IPS-NIHi7 (cell line): ENCODE results near the gene AP3S2.
A peak's percentile ranks its signal among the peaks of the same experiment; 100 is the strongest.

Experiments used
- DNase-seq: peaks from one replicate; pipeline ENCODE4 v3.0.0; 2012; ENCODE audit warnings: mixed read lengths; ENCODE audit errors: extremely low spot score

AP3S2 gene

DNA sequence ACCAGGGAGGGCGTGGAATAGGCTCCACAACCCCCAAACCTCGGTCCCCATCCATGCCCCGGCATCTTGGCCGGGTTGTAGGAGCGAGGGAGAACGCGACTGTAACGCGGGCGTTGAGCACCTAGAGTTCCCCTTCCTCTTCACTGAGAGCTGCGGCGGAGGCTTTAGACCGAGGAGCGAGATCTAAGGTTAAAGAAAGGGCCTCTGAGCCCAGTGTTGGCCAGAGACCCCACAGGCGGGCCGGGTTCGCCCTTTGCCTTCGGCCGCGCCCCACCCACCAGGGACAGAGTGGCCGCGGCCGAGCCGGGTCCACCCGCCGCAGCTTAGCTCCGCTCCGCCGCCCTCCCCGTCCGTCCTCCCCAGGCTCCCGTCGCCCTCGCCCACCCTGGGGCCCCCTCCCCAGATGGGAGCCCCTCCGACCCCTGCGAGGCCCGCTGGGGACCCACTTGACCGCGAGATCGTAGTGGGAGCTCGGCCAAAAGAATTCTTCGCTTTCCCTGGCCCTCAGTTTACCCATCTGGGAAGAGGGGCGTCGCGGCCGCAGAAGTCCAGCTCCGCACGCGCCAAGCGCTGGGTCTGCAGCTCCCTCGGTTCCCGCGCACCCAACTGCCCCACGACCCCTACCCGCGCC lies 79.6 kb downstream of the AP3S2 start:
- DNase-seq: peak; percentile 61

DNA sequence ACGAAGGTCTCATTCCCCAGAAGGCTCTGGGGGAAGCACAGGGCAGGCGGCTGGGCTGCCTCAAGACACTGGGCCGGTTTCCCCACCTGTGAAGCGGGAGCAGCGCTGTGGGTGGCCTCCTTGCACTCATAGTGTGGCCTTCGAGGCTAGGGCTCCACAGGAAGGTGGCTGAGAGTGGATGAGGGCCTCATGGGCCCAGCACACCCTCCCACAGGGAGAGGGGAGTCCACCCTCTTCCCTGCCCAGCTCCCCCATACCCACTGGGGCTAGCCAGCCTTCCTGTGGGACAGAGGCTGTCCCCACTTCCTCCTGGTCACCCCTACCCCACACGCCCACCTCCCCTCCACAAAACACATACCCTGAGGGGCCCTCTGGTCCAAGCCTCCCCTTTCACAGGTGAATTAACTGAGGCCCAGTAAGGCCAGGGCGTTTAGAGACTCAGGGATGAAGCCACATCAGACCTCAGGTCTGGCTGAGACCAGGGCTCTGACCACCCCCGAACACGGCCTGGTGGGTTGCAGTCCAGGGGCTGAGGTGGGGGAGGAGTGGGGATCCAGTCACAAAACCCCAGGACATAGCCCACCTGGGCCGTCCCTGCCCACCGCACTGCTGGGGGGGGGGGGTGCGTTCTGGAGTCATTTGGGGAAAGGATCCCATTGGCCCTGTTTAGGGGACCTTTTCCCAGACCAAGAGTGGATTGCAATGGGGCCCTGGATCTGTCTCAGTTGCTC lies 80.2 kb downstream of the AP3S2 start:
- DNase-seq: no peak

DNA sequence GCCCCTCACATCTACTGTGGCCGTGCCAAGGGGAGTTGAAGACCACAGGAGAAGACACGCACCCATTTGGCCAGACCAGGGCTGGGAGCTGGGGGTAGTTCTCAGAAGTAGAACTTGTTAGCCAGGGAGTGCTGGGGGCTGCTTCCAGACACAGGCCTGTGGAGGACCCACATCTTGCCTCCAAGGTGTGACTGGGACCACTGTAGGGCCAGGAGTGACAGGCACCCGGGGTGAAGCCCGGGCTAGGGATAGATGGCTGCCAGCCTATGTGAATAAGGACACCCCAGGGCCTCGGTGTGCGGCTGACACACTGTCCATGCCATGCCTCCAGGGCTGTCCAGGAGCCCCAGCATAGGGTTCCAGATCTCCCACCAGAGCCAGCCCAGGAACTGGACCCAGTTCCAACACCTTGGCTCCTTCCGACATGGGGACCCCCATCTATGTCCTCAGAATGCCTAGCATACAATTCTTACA lies 80.9 kb downstream of the AP3S2 start:
- no peak for DNase-seq

DNA sequence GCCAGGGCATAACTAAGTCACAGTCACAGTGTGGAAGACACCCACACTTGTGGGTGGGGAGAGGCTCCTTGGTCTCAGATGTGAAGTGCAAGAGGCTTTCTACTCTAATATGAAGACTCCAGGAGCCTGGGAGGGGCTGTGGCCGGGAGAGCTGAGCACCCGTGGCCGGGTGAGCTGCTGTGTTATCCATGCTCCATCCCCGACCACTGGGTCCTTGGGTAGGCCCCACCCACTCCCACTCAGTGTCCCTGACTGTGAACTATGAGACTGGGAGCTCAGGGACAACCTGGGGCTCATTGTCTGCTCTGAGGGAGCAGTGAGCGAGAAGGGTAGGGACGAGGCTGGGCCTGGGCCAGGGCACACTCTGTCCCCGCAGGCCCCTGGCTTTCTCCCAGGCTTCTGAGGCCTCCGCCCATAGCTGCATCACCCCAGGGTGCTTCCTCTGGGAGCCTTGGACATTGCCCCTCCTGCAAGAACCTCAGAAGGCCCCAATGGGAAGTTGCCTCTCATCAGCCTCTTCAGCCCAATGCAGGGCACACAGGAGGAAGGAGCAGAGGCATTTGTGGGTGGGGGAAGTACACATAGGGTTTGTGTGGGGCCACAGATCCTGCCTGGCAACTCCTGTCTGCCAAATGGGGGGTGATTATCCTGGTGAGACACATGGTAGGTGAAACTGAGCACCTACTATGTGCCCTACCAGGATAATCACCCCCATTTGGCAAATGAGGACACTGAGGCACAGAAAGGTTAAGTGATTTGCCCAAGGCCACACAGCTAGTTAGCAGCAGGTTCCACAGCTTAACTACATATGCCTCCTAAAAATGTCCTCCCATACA lies 81.6 kb downstream of the AP3S2 start:
- DNase-seq: no peak

DNA sequence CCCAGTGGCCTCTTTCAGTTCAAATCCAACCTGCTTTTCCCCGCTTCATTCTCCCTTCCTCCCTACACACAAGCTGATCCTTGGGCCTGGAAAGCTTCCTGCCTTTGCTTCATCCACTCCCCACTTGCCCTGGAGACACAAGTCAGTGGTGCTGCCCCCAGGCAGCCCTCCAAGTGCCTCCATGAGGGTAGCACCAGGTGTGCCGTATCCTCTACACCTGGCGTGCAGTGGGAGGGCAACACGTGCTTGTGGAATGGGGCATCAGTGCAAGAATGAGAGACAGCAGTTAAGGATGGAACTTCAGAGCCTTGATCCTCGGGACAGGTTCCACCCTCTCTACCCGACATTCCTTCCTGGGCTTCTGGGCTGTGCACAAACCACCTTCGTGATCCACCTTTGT lies 83.0 kb downstream of the AP3S2 start:
- DNase-seq: no peak

DNA sequence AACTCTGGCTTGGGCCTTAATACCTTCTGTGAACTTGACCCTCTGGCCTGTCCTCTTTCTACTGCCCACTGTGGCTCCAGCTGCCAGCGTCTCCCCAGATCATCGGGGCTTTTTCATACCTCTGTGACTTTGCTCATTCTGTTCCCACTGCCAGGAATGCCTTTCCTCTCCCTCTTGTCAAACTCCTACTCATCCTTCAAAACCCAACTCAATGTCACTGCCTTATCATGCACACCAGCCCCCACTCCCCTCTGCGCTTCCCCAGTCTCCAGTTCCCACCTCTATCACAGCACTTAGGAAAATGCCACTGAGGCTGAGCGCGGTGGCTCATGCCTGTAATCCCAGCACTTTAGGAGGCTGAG lies 84.0 kb downstream of the AP3S2 start:
- DNase-seq: no peak

DNA sequence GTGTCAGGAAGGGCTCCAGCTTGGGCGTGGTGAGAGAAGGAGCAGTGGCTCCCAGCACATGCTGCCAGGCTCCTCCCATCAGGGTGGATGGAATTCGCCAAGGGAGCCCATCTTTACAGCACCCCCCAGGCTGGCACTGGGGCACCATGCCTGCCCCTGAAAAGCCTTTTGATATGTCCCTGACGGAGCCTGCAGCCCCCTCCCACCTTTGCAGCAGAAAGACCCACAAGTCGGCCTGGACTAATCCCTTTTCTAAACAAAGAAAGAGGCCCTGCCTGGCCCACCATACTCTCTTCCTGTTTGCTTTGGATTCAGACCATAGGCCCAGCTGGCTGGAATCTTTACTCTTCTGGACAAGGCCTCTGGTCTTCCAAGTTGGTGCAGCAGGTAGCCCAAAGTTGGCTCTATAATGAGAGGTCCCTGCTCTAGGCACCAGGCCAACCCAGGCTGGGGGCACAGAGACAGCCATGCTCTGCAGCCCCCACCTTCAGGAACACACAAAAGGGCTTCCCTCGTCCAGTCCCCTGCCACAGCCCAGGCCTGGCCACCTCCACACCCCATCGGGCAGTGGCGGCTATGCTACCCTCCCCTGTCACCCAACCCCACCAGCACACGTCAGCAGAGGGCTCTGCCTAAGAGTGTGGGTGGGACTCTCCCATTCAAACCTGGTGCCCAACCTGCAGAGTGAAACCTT lies 84.6 kb downstream of the AP3S2 start:
- DNase-seq: no peak

DNA sequence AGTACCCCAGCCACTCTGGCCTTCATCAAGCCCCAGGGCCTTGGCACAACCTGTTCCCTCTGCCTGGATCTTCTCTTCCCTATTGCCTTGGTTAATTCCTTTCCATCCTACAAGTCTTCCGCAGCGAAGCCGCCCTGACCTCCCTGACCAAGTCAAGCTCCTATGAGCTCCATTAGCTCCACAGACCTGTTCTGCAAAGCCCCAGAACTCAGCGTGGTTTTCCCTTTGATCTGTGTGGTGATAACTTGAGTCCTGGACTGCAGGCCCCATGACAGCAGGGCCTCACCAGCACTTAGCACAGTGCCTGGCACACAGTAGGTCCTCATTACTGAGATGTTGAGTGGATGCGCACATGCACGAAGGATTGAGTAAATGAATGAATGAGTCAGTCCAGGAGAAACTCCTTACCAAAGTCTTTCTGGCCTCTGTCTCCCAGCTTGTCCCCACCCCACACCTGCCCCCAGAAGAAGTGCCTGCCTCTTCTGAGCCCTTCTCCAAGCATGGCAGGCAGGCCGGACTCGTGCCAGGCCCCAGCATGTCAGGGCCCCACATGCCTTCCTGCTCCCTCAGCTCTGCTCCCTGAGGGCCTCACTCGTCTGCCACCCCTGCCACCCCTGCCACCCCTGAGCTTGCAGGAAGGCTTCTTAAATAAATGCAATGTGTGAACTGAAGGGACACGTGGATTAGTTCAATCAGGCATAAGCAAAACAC lies 85.5 kb downstream of the AP3S2 start:
- DNase-seq: no peak

DNA sequence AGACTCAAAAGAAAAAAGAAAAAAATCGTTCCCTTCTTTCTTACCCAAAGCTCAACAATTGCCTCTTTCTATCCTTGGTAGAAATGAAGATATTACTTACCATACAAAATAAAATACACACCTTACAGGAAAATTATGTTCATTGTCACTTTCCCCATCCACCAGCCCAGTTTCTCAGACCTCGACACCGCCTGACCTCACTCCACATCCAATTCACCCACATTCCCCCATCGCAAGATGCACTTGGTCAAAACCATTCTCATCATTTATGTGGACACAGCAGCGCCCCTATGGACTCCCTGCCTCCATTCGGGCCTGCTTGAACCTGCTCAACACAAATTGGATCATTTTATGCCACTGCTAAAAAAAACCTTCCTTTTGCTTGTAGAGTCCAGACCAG lies 86.1 kb downstream of the AP3S2 start:
- no peak for DNase-seq

DNA sequence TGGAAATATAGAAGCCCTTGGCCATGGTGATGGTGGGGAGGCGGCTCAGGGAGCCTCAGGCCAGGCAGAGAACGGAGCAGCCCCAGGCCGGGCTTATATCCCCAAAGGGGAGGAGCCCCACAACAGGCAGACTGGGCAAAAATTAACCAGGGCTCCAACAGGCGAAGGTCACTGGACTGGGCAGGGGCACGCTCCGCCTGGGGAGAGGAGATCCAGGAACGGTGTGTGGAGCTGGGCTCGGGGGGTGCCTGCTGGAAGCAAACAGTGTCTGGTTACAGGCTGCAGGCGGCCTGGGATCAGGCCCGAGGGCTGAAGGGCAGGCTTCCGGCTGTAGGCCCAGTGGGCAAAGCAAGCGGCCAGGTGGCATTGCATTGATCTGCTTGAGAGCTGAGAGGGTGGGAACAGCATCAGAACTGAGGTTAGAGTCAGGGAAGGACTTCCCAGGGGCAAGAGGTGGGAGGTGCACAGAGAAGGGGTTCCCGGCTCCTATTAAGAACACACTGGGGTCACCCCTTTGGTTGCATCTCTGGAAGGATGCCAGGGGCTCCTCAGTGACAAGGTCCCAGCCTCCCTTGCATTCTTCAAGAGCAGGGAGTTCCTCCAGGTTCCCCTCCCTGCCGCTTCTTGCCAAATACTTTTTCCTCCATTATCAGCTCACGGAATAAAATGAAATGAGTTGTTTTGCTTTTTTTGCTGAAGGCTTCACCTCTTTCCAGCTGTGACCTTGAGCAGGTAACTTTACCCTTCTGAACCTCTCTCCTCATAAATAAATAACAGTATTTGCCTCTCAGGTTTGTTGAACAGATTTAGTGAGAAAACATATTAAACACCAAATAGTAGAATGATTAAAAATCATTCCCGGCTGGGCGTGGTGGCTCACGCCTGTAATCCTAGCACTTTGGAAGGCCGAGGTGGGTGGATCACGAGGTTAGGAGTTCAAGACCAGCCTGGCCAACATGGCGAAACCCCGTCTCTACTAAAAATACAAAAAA lies 86.9 kb downstream of the AP3S2 start:
- DNase-seq: no peak

DNA sequence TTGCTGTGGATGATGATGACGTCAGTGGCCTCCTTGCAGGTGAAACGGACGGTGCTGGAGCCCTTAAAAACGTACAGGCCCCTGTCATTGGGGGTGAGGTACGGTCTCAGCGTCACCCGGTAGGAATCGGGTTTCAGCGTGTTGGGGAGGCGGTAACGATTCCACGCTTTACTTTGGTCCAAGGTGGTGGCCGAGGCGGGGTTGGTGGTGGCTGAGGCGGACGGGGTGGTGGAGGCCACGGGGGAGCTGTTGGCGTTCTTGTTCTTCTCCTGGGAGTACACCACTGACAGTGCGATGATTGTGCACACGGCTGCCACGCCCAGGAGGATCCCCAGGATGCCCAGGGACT lies 87.6 kb downstream of the AP3S2 start:
- no peak for DNase-seq

DNA sequence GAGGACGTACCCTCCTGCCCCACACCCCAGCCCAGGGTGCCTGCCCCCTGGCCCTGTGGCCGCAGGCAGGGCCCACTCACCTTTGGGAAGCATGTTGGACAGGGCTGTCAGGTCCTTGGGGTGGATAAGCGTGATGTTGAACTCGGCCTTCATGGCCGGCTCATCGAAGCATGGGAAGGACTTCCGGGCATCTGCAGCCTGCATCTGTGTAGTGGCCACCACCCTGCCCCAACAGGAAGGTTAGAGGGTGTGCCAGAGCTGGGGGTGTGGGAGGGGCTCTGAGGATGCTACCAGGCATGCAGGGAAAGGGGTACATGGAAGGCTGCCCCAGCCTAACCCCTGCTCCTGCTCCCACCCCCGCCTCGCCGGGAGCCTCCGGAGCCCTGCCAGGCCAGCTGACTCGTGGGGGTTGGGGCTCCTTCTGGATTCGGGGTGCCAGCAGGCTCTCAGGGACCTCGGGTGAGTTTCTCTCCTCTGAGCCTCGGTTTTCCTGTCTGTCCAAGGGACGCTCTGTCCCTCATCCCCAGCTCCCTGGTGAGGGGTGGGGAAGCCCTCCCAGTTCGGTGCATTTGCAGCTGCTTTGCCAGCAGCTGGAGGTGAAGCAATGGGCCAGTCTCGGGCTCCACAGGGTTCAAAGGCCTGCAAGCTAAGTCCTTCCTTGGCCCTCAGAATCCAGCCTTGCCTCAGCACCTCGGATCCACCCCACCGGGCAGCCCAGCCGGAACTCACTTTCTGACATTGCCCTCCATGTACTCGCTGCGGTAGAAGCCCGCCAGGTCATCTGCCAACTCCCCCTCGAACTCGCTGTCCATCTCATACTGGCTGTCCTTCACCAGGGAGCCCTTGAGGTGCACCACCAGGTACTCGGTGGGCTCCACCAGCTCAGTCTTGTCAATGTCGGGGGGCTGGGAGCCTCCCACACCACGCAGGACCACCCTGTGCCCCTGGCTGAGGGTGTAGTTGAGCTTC lies 88.3 kb downstream of the AP3S2 start:
- DNase-seq: no peak

DNA sequence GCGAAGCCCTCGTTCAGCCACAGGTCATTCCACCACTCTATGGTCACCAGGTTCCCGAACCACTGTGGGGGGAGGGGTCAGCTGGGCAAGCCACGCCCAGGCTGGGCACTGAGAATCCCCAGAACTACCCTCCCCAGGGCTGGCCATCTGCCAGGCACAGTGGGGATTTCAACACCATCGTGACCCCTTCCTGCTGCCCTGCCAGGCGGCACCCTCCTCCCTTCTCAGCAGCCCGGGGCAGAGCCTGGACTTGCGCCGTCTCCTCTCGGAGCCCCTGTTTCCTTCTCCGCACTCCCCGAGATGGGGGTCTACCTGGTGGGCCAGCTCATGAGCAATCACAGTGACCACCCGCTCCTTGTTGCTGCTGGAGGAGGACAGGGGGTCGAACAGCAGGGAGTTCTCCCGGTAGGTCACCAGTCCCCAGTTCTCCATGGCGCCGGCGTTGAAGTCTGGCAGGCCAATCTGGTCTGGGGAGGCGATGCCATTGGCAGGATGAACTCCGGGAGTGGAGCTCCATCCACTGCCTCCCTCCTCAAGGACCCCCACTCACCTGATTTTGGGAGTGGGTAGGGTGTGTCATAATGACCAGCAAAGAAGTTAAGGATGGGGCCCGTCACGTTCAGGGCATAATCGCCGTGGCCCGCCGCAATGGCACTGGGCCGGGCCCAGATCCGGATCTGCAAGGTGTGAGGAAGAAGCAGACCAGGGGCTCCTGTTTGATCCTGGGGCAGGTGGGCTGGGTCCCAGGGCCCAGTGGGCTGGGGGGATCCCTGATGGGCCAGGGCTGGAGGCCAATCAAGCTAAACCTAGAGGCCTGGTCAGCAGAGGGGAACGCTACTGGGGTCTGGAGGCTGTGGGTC lies 89.6 kb downstream of the AP3S2 start:
- no peak for DNase-seq

DNA sequence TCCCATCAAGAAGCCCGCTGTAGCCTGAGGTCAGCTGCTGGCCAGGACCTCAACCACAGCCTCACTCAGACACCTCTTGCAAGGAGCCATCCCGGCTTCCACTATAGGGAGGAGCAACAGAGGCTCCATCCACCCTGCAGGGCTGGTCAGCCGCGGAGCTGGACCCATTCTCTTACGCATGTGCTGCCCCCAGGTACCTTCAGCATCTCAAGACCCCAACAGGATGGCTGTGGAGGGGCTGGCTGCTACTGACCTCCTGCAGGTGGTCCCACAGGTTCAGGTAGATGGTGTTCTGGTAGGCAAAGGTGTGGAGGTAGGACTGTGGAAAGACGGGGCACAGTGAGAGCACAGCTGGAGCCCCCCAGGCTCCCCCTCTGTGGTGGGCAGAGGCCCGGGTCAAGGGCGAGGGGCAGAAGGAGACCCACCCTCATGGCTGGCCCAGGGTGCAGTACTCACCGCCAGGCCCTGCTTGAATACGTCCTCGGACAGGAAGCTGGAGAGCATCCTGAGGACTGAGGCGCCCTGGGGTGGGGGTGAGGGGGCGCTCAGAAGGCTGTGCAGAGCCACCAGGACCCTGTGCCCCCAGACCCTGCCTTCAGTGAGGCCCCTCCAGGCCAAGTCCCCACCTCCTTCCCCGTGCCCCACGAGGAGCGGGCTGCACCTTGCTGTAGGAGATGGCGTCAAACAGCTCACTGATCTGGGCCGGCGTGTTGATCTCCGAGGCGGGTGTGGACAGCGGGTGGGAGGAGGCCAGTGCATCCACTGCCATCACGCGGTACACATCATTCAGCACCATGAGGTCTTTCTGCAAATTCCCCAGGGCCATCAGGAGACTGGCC lies 90.6 kb downstream of the AP3S2 start:
- no peak for DNase-seq

DNA sequence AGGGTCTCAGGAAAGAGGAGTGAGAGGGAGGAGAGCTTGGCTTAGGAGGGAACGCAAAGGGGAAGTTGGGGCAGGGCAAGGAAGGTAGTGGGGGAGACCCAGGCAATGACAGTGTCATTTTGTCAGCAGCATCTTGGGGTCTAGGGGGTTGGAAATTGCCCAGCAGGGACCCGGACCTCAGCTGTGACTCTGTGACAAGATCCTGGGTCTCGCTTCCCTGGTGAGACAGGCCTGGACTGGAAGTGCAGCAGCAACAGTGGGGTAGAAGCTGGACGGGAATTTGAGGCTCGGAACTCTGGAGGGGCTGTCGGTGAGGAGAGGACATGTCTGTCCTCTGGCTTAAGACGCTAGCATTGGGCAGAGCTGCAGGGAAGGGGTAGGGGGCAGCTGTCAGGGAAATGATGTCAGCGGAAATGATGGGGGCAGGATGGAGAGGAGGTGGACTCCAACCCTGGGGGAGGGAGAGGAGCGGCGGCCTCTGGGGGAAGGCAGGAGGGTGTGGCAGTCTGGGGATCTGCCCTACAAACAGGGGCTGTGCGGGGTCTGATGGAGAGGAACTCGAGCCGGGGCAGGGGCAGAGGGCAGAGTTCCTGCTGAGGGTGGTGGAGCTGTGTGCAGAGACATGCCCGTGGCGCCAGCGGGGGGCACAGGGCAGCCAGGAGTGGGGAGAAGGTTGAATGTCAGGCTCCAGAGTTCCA lies 91.4 kb downstream of the AP3S2 start:
- no peak for DNase-seq

DNA sequence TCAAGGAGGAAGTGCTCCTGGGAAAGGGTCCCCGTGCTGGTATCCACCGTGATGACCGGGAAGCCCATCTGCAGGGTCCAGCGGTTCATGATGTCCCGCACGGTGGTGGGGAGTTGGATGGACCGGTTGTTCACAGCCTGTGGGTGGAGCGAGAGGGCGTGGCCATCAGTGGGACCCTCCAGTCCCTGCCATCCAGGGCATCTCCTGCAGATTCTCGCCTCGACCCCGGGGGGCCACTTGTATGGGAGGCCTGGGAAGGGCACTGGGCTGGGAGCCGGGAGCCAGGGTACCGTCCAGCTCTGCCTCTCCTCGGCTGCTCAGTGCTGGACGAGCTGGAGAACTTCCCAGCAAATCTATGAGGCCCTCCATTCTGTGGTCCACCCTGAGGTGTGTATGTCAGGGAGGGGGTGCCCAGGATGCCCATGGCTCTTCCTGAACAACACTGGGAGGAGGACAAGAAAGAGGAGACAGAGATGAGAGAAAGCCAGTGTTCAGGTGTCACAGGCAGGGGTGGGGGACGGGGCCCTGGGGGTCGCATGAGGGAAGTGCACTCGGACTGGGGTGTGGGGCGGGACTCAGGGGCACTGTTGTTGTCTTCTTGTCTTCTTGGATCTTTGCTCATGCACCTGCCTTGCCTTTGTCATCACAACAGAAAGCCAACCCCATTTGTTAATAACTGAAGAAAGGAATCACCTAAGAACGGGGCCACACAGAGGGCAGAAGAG lies 92.2 kb downstream of the AP3S2 start:
- DNase-seq: no peak
